Renal cortex interstitium (tissue), 15 donors: Measurements from ENCODE around the gene UTP3. TPM values are rescaled to one million over a fixed set of nuclear protein-coding genes. Genes with fewer than 3 reads are reported as not detected.
A peak's percentile ranks its signal among the peaks of the same experiment; 100 is the strongest.
"Not testable (repeated sequence)": the region's sequence is repeated elsewhere in the genome, so short reads cannot be mapped to it uniquely, and the experiment has no call there.

Experiments used
- DNase-seq, 11 donors: peaks; one replicate each; pipeline ENCODE4 v3.0.0-alpha.2; 2013; ENCODE audit warnings: low read depth in 9 of 11, low spot score in 4 of 11; ENCODE audit errors: extremely low read depth in 1 of 11
- long read RNA-seq, 16 experiments: transcript quantifications; one replicate each; lab custom pipeline, GENCODE V29; 2026
- polyA plus RNA-seq, 3 donors: library from polyadenylated mRNA; unstranded; fragments of 120-200 nt; gene quantifications; one replicate each; pipeline ENCODE4 v1.2.1, GENCODE V29; 2013; ENCODE audit not compliant: insufficient read length in 3 of 3

Gene UTP3, protein sequence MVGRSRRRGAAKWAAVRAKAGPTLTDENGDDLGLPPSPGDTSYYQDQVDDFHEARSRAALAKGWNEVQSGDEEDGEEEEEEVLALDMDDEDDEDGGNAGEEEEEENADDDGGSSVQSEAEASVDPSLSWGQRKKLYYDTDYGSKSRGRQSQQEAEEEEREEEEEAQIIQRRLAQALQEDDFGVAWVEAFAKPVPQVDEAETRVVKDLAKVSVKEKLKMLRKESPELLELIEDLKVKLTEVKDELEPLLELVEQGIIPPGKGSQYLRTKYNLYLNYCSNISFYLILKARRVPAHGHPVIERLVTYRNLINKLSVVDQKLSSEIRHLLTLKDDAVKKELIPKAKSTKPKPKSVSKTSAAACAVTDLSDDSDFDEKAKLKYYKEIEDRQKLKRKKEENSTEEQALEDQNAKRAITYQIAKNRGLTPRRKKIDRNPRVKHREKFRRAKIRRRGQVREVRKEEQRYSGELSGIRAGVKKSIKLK
- polyA plus RNA-seq: 10 to 100 TPM; 41.4 to 56.0 (median 49.5) TPM
- long read RNA-seq, donor 1, transcript UTP3-201 (1 exons, 2,073 nt): major isoform, 26 of 26 reads
- long read RNA-seq, donor 1, partial matches to known transcripts: 0 of 26 reads
- long read RNA-seq, donor 1, other reads (novel, unspliced or antisense): 0 of 26 reads
- long read RNA-seq, donor 2, transcript UTP3-201 (1 exons, 2,073 nt): major isoform, 22 of 22 reads
- long read RNA-seq, donor 2, partial matches to known transcripts: 0 of 22 reads
- long read RNA-seq, donor 2, other reads (novel, unspliced or antisense): 0 of 22 reads
- long read RNA-seq, donor 3, transcript UTP3-201 (1 exons, 2,073 nt): major isoform, 35 of 35 reads
- long read RNA-seq, donor 3, partial matches to known transcripts: 0 of 35 reads
- long read RNA-seq, donor 3, other reads (novel, unspliced or antisense): 0 of 35 reads
- long read RNA-seq, donor 4, transcript UTP3-201 (1 exons, 2,073 nt): major isoform, 23 of 23 reads
- long read RNA-seq, donor 4, partial matches to known transcripts: 0 of 23 reads
- long read RNA-seq, donor 4, other reads (novel, unspliced or antisense): 0 of 23 reads
- long read RNA-seq, donor 5: 0 reads
- long read RNA-seq, donor 6, transcript UTP3-201 (1 exons, 2,073 nt): major isoform, 44 of 44 reads
- long read RNA-seq, donor 6, partial matches to known transcripts: 0 of 44 reads
- long read RNA-seq, donor 6, other reads (novel, unspliced or antisense): 0 of 44 reads
- long read RNA-seq, donor 7, transcript UTP3-201 (1 exons, 2,073 nt): major isoform, 39 of 39 reads
- long read RNA-seq, donor 7, partial matches to known transcripts: 0 of 39 reads
- long read RNA-seq, donor 7, other reads (novel, unspliced or antisense): 0 of 39 reads
- long read RNA-seq, donor 8: 0 reads
- long read RNA-seq, donor 9, transcript UTP3-201 (1 exons, 2,073 nt): major isoform, 24 of 24 reads
- long read RNA-seq, donor 9, partial matches to known transcripts: 0 of 24 reads
- long read RNA-seq, donor 9, other reads (novel, unspliced or antisense): 0 of 24 reads
- long read RNA-seq, donor 10, transcript UTP3-201 (1 exons, 2,073 nt): major isoform, 26 of 26 reads
- long read RNA-seq, donor 10, partial matches to known transcripts: 0 of 26 reads
- long read RNA-seq, donor 10, other reads (novel, unspliced or antisense): 0 of 26 reads
- long read RNA-seq, donor 11, transcript UTP3-201 (1 exons, 2,073 nt): major isoform, 18 of 18 reads
- long read RNA-seq, donor 11, partial matches to known transcripts: 0 of 18 reads
- long read RNA-seq, donor 11, other reads (novel, unspliced or antisense): 0 of 18 reads
- long read RNA-seq, donor 12, transcript UTP3-201 (1 exons, 2,073 nt): major isoform, 20 of 20 reads
- long read RNA-seq, donor 12, partial matches to known transcripts: 0 of 20 reads
- long read RNA-seq, donor 12, other reads (novel, unspliced or antisense): 0 of 20 reads
- long read RNA-seq, donor 13: 0 reads
- long read RNA-seq, donor 14, transcript UTP3-201 (1 exons, 2,073 nt): major isoform, 23 of 23 reads
- long read RNA-seq, donor 14, partial matches to known transcripts: 0 of 23 reads
- long read RNA-seq, donor 14, other reads (novel, unspliced or antisense): 0 of 23 reads
- long read RNA-seq, donor 15, transcript UTP3-201 (1 exons, 2,073 nt): major isoform, 16 of 16 reads
- long read RNA-seq, donor 15, partial matches to known transcripts: 0 of 16 reads
- long read RNA-seq, donor 15, other reads (novel, unspliced or antisense): 0 of 16 reads
- long read RNA-seq, donor 16, transcript UTP3-201 (1 exons, 2,073 nt): major isoform, 70 of 70 reads
- long read RNA-seq, donor 16, partial matches to known transcripts: 0 of 70 reads
- long read RNA-seq, donor 16, other reads (novel, unspliced or antisense): 0 of 70 reads

DNA sequence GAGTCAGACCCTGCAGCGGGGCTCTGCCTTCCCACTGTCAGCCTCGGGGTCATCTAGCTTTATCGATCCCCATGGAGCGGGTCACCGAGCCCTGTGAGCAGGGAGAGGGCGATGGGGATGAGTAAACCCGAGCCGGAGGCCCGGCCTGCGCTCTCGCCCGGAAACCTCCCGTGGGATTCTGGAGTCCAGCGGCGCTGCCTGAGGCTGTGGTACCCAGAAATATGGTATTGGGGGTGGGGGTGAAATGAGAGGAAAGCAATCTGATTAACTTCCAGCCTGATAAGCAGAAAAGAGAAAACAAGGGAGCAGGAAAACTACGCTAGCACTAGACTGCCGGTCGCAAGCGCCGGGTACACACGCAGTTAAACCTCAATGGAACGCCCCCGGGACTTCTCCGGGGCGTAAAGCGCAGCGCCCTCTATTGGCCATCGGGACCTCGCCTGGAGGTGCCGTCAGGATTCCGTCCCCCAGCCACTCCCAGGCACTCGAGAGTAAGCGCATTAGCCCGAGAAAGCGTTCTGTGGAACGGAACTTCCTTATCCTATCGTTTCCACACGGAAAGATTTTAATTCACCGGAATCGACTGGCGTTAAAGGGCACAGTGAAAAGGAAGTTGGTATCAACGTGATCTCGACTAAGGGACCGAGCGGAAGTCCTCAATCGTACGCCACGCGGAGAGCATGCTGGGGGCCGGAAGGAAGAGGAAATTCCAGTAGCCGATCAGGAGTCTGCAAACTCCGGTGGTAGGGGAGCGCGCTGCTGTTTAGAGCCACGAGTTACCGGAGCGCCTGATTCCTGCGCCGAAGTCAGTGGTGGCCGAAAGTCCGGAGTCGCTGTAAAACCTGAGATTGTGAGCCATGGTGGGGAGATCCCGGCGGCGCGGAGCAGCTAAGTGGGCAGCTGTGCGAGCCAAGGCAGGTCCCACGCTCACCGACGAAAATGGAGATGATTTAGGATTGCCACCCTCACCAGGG, at the start of gene UTP3:
TSS of gene UTP3 (plus strand) at position 712 of the 974 bp plus-strand sequence. CDS start at position 858, 146 bp downstream.
- DNase-seq: peak; percentile 96 to 99 (median 98)

DNA sequence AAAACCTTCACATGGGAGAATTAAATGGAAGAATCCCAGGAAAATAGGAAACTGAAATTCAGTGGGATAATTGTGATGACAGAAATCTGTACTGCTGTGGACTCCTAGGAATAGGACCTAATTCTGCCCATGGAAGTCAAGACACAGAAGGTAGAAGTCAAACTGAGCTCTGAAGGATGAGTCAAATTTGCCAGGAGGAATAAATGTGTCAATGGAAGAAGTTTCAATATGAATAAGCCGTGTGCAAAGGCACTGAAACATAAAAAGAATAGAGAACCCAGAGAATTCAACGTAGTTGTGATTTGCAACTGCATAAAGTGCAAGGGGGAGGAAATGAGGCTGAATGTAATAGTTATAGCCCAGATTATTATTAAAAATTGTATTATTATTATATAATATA, 48.1 kb upstream of the UTP3 start:
- DNase-seq: no peak

DNA sequence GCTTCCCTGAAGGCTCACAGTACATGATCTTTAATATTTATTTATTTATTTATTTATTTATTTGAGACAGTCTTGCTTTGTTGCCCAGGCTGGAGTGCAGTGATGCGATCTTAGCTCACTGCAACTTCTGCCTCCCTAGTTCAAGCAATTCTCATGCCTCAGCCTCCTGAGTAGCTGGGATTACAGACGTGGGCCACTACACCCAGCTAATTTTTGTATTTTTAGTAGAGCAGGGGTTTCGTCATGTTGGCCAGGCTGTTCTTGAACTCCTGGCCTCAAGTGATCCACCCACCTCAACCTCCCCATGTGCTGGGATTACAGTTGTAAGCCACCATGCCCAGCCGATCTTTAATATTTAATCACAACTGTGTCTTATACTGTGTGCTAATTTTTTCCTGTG, 37.6 kb upstream of the UTP3 start:
- DNase-seq: not testable (repeated sequence)

DNA sequence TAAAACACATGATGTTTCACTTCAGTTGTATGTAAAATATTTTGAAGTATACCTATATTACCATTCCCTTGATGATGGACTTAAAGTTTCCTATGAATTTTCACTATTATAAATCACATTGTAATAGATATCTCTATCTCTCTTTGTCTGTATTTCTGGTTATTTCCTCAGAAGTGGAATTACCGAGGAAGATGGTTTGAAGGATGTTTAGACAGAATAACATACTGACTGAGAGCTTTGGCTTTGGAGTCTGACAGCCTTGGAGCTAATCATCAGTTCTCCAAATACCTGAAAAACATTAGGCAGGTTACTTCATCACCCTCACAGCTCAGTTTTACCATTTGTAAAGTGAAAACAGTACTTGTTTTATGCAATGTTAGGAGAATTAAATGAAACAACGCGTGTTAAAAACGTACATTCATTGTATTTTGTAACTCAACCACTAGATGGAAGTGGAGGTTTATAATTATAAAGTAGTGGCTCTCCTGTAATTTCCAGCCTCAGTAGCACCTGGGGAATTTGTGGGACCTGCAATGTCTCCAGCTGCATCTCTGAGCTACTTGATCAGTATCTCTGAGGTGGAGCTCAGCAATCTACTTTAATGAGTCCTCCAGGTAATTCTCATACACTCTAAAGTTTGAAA, 36.3 kb upstream of the UTP3 start:
- DNase-seq: peak in 4 of 11 donors; percentile 9 to 16 (median 13)

DNA sequence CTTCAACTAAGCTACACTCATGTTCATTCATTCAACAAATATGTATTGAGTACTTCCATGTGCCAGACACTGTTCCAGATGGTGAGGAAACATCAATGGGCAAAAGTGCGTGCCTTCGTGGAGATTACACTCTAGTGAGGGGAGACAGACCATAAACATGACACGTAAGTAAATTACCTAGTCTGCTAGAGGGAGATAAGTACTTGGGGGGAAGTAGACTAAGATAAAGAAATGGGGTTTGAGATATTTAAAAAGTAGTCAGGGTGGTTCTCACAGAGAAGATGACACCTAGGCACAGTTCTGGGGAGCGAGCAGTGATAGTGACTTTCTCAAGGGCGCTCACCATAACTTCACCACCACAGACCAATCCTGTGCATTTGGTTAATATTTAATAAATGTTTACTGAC, 33.7 kb upstream of the UTP3 start:
- no peak for DNase-seq

DNA sequence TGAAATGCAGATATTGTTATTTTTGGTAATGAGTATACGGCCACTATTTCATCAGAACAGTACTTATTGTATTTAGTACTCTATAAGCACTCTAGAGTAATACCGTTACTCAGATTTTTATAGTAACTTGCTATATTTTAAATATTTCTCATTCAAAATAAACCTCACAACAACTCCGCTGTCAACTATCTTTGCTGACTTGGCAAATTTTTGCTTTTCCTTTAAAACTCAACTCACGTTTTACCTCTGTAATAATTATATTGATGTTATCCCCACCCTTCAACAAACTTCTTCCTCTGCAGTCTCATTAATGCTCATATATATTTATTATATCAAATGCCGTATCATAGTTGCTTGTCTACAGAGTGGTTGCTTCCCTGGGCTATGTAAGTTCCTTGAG, 31.0 kb upstream of the UTP3 start:
- DNase-seq: no peak

DNA sequence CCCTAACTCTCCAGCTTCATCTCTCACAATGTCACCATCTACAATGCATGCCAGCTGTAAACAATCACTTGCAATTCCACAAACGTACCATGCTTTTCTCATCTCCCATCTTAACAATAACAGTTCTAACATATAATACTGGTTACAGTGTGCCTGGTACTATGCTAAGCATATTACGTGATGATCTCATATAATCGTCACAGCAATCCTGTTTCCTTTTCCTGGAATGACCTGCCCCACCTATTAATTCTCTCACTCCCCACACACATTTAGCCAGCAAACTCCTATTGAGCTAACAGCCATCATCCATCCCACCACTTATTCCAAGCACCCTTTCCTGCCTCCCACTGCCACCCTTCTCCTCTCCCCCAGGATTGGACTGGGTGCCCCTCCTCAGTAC, 29.9 kb upstream of the UTP3 start:
- no peak for DNase-seq

DNA sequence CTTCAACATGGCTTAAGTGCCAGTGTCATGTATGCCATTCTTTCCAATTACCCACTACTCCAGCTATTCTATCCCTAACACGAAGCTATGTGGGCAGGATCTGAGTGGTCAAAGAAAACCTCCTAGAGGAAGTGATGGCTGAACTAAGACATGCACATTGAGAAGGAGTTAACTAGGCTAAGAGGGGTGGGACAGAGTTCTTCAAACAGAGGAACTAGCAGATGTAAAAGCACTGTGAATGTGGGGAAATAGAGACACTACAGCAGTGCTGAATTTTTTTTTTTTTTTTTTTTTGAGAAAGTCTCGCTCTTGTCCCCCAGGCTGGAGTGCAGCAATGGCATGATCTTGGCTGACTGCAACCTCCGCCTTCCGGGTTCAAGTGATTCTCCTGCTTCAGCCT, 28.2 kb upstream of the UTP3 start:
- no peak for DNase-seq

DNA sequence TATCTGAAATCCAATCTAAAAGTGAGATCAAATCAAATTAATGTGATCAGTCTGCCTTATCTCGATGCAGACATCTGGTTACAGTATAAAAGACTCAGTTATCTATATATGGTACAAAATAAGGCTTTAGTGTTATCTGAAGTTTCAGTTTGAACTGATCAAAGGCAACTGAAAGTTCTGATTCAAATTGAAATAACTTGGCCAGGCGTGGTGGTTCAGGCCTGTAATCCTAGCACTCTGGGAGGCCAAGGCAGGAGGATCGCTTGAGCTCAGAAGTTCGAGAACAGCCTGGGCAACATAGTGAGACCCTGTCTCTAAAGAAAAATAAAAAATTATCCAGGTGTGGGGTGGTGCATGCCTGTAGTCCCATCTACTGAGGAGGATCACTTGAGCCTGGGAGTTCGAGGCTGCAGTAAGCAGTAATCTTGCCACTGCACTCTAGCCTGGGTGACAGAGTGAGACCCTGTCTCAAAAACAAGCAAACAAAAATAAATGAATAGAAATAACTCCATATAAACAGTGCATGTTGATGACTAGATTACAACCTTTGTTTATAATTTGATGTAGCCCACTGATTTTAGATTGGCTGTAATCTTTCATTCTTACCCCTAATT, 26.9 kb upstream of the UTP3 start:
- not testable (repeated sequence) for DNase-seq

DNA sequence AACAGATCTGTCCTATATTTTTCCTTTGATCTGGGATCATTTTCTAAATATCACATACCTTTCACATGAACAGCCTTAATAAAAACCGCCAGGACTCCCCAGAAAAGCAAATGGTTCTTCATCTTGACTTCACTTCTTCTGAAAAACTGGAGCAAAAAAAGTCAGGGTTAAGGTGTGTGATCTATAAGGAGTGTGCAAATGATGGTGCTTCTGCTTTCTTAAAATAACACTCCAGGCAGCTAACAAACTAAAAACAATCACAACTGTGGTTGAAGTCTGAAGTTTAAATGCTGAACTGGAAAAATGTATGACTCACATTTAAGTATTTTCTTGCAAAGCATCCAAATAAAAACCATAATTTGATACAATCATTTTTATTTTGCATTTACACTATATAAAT, 22.0 kb upstream of the UTP3 start, which contains the start of gene JCHAIN:
TSS of gene JCHAIN (minus strand) at position 140 of the 400 bp plus-strand sequence. CDS start at position 122, 18 bp downstream.
- no peak for DNase-seq

DNA sequence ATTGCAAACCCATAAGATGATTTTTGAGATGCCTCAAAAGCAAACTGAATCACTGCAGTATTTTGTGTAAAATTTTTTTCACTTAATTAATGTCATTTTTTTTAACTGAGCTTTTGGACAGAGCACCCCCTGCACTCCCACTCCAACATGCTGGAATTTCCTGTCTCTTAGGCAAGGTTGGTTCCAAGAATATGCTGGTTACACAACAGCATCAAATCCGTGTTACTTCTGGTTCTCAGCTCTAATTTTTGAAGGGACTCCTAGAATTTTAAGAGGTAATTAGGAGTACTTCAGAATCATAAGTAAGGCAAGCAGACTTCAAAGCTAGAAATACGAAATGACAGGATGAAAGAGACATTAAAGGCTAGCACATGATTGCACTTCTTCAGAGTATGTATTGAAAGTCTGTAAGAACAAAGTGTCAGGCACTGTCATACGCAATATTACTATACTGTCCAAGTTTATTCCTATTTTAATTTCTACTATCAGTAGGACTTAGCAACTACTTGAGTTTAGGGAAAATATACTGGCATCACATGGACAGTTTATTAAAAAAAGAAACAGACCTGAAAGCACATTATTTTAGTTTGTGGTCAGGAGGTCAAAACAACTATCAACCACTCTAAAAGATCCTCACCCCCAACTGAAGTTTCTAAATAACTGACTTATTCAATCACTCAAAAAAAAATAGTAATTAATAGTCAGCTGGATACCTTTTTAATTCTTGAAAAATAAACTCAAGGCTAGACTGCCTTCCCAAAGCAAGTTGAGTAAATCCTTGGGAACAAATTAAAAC, 20.4 kb upstream of the UTP3 start:
- DNase-seq: no peak

DNA sequence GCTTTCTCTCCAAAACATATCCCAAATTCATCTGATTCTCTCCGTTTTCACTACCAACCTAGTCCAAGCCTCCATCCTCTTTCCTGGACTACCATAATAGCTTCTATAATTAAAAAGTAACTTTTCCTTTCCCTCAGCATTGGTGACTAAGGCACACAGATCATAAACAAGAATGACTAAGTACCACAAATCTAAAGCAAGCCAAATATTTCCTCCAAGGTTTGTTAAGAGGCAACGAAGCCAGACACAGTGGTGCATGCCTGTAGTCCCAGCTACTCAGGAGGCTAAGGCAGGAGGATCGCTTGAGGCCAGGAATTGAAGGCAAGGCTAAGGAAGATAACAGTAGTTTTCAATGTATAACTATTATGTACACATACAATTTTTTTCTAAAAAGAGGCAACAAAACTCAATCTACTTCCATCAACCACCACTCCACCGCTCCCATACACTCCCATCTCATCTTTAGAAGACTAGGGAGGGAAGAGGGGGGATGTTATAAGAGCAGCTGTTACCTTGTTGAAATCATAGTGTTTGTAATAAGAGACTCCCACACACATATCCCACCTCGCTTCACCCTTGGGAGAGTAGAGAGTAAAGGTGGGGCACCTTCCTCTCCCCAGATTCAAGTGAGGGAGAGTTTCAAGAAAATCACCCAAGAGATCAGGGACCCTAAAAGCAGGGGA, 17.9 kb upstream of the UTP3 start:
- no peak for DNase-seq

DNA sequence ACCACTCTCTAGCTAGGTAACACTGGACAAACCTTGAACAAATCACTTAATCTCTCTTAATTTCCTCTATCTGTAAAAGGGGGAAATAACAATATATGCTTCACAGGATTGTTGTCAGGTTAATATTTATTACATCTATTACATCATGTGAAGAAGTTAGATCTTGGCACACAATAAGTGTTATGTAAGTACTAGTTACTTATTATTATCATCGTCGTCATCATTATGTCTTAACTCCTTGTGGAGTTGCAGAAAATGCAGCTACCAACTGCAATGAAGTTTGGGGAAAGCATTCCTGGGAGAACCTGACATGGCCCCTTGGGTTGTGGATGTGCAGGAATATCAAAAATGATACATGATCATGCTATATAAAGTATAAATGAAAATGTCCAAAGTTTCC, 17.2 kb upstream of the UTP3 start:
- no peak for DNase-seq

DNA sequence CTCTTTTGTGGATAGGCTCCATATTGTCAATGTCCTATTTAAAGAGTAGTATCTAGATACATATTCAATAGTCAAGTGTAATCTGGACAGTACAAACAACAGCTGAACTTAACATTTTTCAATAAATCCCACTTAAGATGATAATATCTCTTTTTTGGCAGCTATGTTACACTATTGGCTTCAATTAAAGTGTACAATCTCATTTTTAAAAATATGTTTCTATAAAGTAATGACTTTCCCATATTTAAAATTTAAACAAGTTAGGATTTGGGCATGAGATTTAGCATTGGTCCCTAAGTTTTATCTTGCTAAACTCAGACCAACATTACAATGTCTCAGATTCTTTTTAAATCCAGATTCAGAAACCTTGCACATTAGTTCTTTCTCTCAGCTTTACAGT, 14.1 kb upstream of the UTP3 start:
- no peak for DNase-seq
